SH-SY5Y (cell line): ENCODE measurements around the gene ZNF44.

Source experiments
- GATA2 ChIP-seq: IDR thresholded peaks from 2 replicates; pipeline ENCODE4 v1.6.1; 2011; ENCODE audit warnings: mild to moderate bottlenecking, low read depth, low read length
- GATA3 ChIP-seq: IDR thresholded peaks from 2 replicates; pipeline ENCODE4 v1.6.1; 2011; ENCODE audit warnings: low read depth, mild to moderate bottlenecking, low read length, moderate library complexity

DNA sequence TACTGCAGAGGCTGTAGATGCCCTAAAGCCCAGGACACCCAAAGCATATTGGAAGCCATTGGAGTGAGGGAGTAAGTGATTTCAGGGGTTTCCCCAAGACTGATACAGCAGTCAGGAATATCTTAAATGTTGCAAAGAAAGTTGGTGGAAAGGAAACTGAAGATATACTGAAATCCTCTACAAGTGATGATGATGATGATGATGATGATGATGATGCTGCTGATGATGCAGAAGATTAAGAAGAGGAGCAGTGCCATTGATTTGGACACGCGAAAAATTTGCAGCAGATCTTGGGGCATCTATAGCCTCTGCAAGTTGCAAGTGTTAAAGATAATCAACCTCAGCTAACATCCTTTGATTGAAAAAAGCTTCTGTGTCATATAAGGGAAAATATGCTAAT is 23.8 kb downstream of the ZNF44 start:
- TF ChIP-seq GATA3 (no peak), GATA2 (no peak)
